Fibroblast of villous mesenchyme (primary cell): Measurements from ENCODE around the gene EARS2. TPM values are rescaled to one million over a fixed set of nuclear protein-coding genes. Genes with fewer than 3 reads are reported as not detected.

Source experiments
- DNase-seq: peaks from one replicate; pipeline ENCODE4 v3.0.0-alpha.2; 2010; ENCODE audit warnings: low read depth
- H3K4me3 ChIP-seq: 2 replicates; pipeline ENCODE4 v1.5.1; 2011; ENCODE audit warnings: low read depth, mild to moderate bottlenecking, low read length
- CTCF ChIP-seq: IDR thresholded peaks from 2 replicates; pipeline ENCODE4 v1.5.1; 2012; ENCODE audit warnings: low read depth, mild to moderate bottlenecking, low read length; ENCODE audit not compliant: insufficient read depth
- total RNA-seq: library from RNA; depleted of rRNA; stranded (reverse); fragments of >200 nt; gene quantifications from 2 replicates; pipeline ENCODE4 v1.2.3, GENCODE V29; 2012

EARS2 gene
- total RNA-seq, 1 donor: 36.3 TPM

- no peak for TF ChIP-seq CTCF
- DNase-seq: no peak
- H3K4me3 ChIP-seq: no peak overlapping the region
Observed at GRCh38 chr16:23478566-23478965, 78.6 kb downstream of the EARS2 start.

DNA sequence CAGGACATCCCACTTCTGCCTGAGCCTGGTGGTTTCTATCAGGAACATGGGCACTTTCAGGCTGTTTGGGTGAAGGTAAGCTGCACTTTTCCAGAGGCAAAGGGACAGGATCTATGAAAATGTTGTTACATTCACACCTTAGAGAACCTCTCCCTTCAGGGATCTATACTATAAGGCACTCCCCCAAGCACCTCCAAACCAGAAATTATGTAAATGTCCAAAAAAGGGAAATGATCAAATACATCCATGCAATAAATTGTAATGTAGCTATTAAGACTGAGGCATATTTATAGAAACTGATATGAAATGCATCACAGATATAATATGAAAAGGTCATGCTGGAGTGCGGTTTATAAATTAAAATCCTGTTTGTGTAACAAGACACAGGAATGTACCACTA, 80.9 kb downstream of the EARS2 start:
- no peak for TF ChIP-seq CTCF
- no peak for DNase-seq
- no peak overlapping the region for H3K4me3 ChIP-seq

Other genes with a start within 250 kb of the EARS2 start
- gene COG7, start 104.2 kb downstream of the EARS2 start, total RNA-seq: 23.5 and 29.4 TPM in 2 replicates
- 21.6 and 24.2 TPM in 2 replicates for gene GGA2, start 46.9 kb downstream of the EARS2 start, total RNA-seq
- gene UBFD1, start 377 bp upstream of the EARS2 start, total RNA-seq: 90.8 and 137 TPM in 2 replicates
- 78.9 and 98.4 TPM in 2 replicates for gene NDUFAB1, start 39.0 kb upstream of the EARS2 start, total RNA-seq
- 18.0 and 22.0 TPM in 2 replicates for gene PALB2, start 84.0 kb upstream of the EARS2 start, total RNA-seq
- 31.9 and 47.1 TPM in 2 replicates for gene DCTN5, start 84.1 kb upstream of the EARS2 start, total RNA-seq
- 12.6 and 24.6 TPM in 2 replicates for gene PLK1, start 121.5 kb upstream of the EARS2 start, total RNA-seq
- gene ERN2, start 155.9 kb upstream of the EARS2 start, total RNA-seq: 0.43 TPM in 1 of 2 replicates, not detected in the other
- gene CHP2, start 197.7 kb upstream of the EARS2 start, total RNA-seq: not detected in 2 replicates